Measurements from ENCODE around the gene KRTAP19-2.

DNA sequence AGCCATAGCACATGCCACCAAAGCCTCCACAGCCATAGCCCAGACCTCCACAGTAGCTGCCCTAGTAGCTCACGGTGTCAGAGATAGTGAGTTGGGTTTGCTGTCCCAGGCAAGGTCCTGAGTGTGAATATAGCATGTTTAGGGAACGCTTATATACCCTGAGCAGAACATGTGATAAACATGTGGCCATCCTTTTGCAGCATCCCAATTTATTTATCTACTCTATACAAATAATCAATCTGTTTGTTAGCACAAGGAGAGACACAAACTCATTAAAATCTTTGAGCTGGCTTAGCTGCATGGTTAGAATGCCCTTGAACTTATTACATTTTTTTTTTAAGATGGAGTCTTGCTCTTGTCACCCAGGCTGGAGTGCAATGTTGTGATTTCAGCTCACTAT is at the start of gene KRTAP19-2:
- no peak for TF ChIP-seq POLR2AphosphoS5 (IDR thresholded peaks at IDR 0.05)
- TF ChIP-seq POLR2A (IDR thresholded peaks at IDR 0.05) = no peak
- no peak for TF ChIP-seq EP300 (IDR thresholded peaks at IDR 0.05; ENCODE audit: low read depth)
